Panc1 (cell line): ENCODE data around the gene TEX22. TPM values are rescaled to one million over a fixed set of nuclear protein-coding genes. Genes with fewer than 3 reads are reported as not detected.

Source experiments
- ATAC-seq: fragments of 200-7000 bp; cut with Tn5 transposase; 2 replicates; pipeline ENCODE4 v1.9.1; 2020; ENCODE audit warnings: mild to moderate bottlenecking, moderate library complexity
- BruUV-seq: library from RNA; stranded (reverse); fragments of 400-500 nt; replicated peaks from 2 replicates; lab custom pipeline; 2021; lab: Mats Ljungman, UMichigan
- CTCF ChIA-PET: fragments of 300-600 bp; sonication (Branson Sonifier 250); formaldehyde crosslinking; loops from one replicate; lab custom pipeline; 2022; ENCODE audit warnings: antibody characterized with exemption; lab: Charles Lee
- POLR2A ChIA-PET: fragments of 300-600 bp; sonication (Branson Sonifier 250); formaldehyde crosslinking; loops from one replicate; lab custom pipeline; 2022; ENCODE audit warnings: antibody characterized with exemption; lab: Charles Lee
- DNase-seq: peaks from one replicate; pipeline ENCODE4 v3.0.0-alpha.2; 2010; ENCODE audit warnings: low read depth, low spot score
- H3K27ac ChIP-seq: 2 replicates; pipeline ENCODE4 v1.5.1; 2011; ENCODE audit warnings: mild to moderate bottlenecking, low read length, inconsistent platforms
- H3K27me3 ChIP-seq: fragments of 200-500 bp; sonication (Bioruptor generic); 2 replicates; pipeline ENCODE4 v1.6.0; 2014; ENCODE audit warnings: low read length, inconsistent platforms; ENCODE audit not compliant: control insufficient read depth, insufficient read depth
- H3K36me3 ChIP-seq: fragments of 200-500 bp; sonication (Bioruptor generic); 2 replicates; pipeline ENCODE4 v1.5.1; 2014; ENCODE audit warnings: inconsistent platforms, mild to moderate bottlenecking, low read length, moderate library complexity; ENCODE audit not compliant: control insufficient read depth, insufficient read depth
- H3K4me1 ChIP-seq: 2 replicates; pipeline ENCODE4 v1.5.1; 2011; ENCODE audit warnings: inconsistent platforms, mild to moderate bottlenecking, low read length, moderate library complexity; ENCODE audit not compliant: control insufficient read depth, insufficient read depth
- H3K4me3 ChIP-seq, 2 experiments: 2 replicates each; pipeline ENCODE4 v1.5.1; 2011 to 2012; ENCODE audit warnings: low read depth in 2 of 2, low read length in 2 of 2, mild to moderate bottlenecking in 2 of 2, inconsistent platforms in 1 of 2, moderate library complexity in 1 of 2
- H3K9me3 ChIP-seq: fragments of 200-500 bp; sonication (Bioruptor generic); 2 replicates; pipeline ENCODE4 v1.5.1; 2014; ENCODE audit warnings: low read depth, mild to moderate bottlenecking, inconsistent platforms, low read length, moderate library complexity; ENCODE audit not compliant: control insufficient read depth, insufficient read depth
- CTCF ChIP-seq: fragments of 450-650 bp; IDR thresholded peaks from 2 replicates; pipeline ENCODE4 v1.5.1; 2017; ENCODE audit warnings: mild to moderate bottlenecking
- POLR2AphosphoS5 ChIP-seq: IDR thresholded peaks from 2 replicates; pipeline ENCODE4 v1.6.1; 2012; ENCODE audit warnings: mild to moderate bottlenecking, low read depth, low read length, moderate library complexity
- REST ChIP-seq, 2 experiments: IDR thresholded peaks; 2 replicates each; pipeline ENCODE4 v1.6.1; 2011 to 2012; ENCODE audit warnings: low read depth in 2 of 2, control low read depth in 1 of 2, low read length in 1 of 2, mild to moderate bottlenecking in 1 of 2, moderate library complexity in 1 of 2; ENCODE audit not compliant: insufficient read depth in 1 of 2
- SIN3A ChIP-seq: IDR thresholded peaks from 2 replicates; pipeline ENCODE4 v1.6.1; 2012; ENCODE audit warnings: low read depth, mild to moderate bottlenecking, low read length, moderate library complexity, borderline replicate concordance; ENCODE audit not compliant: insufficient read depth
- TCF7L2 ChIP-seq: IDR thresholded peaks from 2 replicates; pipeline ENCODE4 v1.6.1; 2011; ENCODE audit warnings: mild to moderate bottlenecking, low read depth, low read length, inconsistent platforms
- in situ Hi-C: cut with HindIII; loops from 2 replicates; pipeline ENCODE4 v1.10.0; 2016; ENCODE audit warnings: low sequenced_read_pairs, low pct_unique_long_range_greater_than_20kb
- intact Hi-C: fragments of 100-400 bp; cut with micrococcal nuclease; formaldehyde crosslinking; loops from one replicate; pipeline ENCODE4 v1.10.0; 2022; ENCODE audit not compliant: unreplicated experiment
- total RNA-seq: library from RNA; stranded (reverse); gene quantifications from one replicate; pipeline ENCODE4 v1.2.1, GENCODE V29; 2021; ENCODE audit not compliant: unreplicated experiment

TEX22 gene
- total RNA-seq, 1 experiment from 2014 or later, result 2.9 TPM

GRCh38 chr14:105426416-105427130, 28.2 kb downstream of the TEX22 start:
- intact Hi-C loops, result no loop called here
- in situ Hi-C loops, result no loop called here
- DNase-seq (no peak), ATAC-seq (no peak)
- Histone ChIP-seq H3K4me1 (peaks cover 9% of the 10 kb centered on the region), H3K27me3 (no peaks in the 10 kb centered on the region), H3K4me3 (no peak overlapping the region), H3K27ac (no peak overlapping the region), H3K9me3 (no peaks in the 10 kb centered on the region), H3K36me3 (no peaks in the 10 kb centered on the region)
- TF ChIP-seq CTCF (no peak), SIN3A (no peak), REST (IDR thresholded peaks at IDR 0.05; ENCODE audit: insufficient read depth in 1 of 2, low read depth in 2 of 2, low read length in 1 of 2) (no peak), POLR2AphosphoS5 (no peak), TCF7L2 (no peak)
- no TSS peak for BruUV-seq
- ChIA-PET POLR2A (no interaction called here), CTCF (no interaction called here)

GRCh38 chr14:105427412-105427811, 29.1 kb downstream of the TEX22 start:
- Histone ChIP-seq H3K4me1 (peaks cover 4% of the 10 kb centered on the region; the same call in 1 of the 2 replicates), H3K27ac (no peak overlapping the region), H3K36me3 (no peaks in the 10 kb centered on the region), H3K9me3 (no peaks in the 10 kb centered on the region), H3K27me3 (no peaks in the 10 kb centered on the region), H3K4me3 (no peak overlapping the region)
- intact Hi-C loops (no loop called here), in situ Hi-C loops (no loop called here)
- TF ChIP-seq CTCF, result no peak
- TF ChIP-seq SIN3A, result no peak
- TF ChIP-seq TCF7L2, result no peak
- no peak for TF ChIP-seq POLR2AphosphoS5
- TF ChIP-seq REST (IDR thresholded peaks at IDR 0.05; ENCODE audit: insufficient read depth in 1 of 2, low read depth in 2 of 2, low read length in 1 of 2), result no peak
- no peak for DNase-seq
- CTCF ChIA-PET, result interaction anchor here (0.6 kb wide), 1 partner anchor 127 kb away, joined by 3 read pairs; the partner anchor contains the start of gene BRF1
- no peak for ATAC-seq
- BruUV-seq, result no TSS peak
- POLR2A ChIA-PET, result no interaction called here
